SKM-1 (cell line): ENCODE data around the gene ZMIZ1.

Experiments
- DNase-seq: peaks from one replicate; lab custom pipeline; 2025; ENCODE audit not compliant: unreplicated experiment; lab: John Stamatoyannopoulos, UW

The ZMIZ1 gene

DNA sequence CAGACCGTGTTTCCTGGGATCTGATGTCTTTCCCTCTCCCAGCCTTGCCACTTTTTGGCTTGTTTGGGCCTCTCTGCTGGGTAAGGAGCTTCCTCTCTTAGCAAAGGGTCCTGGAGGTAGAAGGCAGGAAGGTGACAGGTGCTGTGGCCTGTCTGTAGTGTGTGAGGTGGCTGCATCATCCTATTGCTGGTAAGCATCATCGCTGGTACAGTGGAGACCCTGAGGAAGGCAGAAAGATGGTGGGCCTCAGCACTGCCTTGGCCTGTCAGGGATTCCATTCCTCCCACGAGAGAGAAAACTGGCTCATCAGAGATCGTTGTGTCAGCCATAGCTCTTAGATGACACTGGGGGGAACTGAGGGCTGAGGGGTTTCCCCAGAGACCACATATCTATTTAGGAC, 46.5 kb downstream of the ZMIZ1 start:
- no peak for DNase-seq

DNA sequence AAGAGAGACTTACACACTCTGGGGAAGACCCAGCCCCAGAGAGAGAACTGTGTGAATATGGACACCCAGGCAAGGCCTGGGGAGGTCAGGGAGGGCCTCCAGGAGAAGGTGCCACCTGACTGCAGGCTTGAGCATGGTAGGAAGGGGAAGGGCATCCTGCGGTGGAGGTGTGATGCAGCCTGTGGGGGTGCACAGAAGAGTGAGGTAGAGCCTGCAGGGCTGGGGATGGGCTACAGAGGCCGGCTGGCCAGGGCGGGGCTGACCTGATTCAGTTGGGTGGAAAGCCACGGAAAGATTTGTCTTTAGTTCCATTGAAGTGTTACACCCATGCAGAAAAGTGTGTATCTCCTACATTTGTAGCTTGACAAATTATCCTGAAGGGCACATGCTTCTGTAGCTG, 47.6 kb downstream of the ZMIZ1 start:
- DNase-seq = no peak

DNA sequence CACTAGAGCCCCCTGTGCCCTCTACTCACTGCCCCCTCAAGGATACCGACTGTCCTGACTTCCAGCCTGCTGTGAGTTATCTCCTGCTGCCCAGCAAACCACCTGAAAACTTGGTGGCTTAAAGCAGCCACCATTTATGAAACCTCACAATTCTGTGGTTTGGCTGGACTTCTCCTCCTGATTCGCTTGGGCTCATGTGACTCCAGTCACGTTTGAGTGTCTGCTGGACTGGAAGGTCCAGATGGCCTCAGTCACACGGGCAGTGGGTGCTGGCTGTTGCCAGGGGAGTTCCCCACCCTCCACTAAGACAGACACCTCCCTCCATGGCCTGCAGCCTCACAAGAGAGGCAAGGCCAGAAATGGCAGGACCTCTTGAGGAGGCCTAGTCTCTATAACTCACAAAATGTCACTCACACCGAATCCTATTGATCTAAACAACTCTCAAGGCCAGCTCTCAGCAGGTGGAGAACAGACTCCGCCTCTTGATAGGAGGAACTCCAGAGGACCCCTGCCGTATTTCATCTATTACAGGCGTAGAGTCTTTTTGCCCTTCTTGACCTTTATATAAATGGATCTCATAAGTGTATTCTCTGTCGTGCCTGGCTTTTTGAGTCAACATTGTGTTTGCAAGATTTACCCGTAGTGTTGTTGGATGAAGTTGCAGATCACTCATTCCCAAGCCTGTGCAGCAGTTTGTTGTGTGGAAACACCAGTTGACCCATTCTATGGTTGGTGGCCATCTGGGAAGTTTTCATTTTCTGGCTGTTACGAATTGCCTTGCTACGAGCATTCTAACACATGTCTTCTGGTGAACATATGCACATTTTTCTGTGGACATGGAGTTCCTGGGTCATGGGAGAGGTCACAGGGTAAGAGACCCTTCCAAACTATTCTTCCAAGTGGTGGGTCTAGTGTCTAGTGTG, 48.3 kb downstream of the ZMIZ1 start:
- DNase-seq = no peak

DNA sequence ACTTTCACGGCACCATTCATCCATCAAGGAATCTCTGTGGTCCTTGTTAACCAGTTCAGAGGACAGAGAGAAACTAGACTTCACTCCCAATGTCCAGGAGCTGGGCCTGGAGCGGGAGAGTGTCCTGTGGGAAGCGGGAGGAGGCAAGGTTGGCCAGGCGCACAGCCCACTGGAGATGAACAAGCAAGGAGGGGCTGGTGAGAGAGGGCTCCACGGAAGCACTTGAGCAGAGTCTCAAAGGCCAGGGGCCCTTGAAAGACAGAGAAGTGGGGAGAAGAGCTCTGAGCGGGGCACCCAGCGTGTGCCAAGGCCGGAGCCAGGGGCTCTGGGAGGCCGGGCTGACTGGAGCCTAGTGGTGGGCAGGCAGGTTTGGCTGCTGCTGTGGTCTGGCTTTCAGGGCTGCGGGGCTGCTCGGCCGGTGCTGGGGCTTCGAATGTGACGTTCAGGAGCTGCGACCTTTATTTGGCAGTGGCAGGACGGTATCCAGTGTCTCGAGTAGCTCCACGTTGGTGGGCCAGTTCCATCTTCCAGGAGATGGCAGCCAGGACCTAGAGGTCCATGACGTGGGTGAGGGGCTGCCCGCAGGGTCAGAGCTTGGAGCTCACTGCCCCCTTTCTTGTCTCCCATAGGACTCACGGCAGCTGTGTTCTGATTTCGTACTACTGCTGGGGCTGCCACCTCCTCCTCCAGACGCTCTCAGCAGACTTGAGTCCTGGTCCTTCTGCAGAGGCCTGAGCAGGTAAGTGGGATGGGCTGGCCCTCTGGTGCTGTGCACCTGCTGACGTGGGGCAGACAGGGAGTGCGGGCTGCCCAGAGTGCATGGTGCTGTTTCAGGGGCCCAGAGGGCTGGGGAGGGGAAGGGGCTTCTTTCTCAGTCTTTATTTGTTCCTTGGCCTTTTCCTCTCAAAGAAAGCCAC, 49.8 kb downstream of the ZMIZ1 start:
- DNase-seq = no peak

DNA sequence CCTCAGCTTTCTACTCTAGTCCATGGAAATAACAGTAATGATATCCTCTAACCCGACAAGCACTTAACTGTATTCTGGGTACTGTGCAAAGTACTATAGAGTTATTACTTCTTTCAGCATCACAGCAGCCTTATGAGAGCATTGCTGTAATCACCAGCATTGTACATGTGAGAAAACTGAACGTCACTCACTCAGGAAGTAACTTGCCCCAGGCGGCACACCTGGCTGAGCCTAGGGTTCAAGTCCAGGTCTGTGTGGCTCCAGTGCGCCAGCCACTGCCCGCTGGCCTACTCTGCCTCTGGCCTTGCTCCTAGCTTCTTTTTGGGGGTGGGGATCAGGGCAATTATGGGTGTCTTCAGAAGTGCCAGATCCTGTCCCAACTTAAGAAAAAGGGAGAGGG, 50.5 kb downstream of the ZMIZ1 start:
- DNase-seq = no peak

DNA sequence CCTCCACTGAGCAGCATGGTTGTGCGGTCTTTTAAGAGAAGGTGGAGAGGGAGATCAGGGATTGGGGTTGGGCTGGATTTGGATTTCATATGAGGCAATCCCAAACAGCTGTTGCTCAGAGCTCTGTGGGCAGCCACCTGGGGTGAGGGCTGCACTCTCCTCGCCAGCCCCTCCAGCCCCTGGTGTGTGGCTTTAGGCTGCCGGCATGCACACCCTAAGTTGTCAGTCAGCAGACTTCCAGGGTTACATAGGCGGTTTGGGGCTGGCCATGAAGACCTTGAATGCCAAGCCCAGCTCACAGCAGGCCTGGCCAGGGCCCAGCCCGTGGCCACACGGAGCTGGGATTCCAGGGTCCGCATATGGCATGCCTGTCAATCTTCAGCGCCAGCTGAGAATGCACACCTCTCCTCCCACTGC, 54.8 kb downstream of the ZMIZ1 start:
- DNase-seq = no peak

DNA sequence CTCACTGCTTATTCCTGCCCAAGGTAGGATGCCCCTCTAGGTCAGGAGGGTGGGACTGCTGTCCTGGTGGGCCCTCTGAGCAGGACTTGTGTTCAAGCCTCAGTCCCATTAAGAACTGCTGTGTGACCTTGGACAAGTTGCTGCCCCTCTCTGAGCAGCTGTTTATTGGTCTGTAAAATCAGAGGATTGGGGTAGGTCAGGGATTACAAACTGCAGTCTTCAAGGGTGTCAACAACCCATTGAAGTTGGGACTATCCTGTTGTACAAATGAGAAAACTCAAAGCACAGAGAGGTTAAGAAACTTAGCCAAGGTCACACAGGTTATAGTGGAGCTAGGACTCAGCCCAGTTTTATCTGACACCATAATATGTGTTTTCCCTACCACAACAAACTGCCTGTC, 55.3 kb downstream of the ZMIZ1 start:
- no peak for DNase-seq

DNA sequence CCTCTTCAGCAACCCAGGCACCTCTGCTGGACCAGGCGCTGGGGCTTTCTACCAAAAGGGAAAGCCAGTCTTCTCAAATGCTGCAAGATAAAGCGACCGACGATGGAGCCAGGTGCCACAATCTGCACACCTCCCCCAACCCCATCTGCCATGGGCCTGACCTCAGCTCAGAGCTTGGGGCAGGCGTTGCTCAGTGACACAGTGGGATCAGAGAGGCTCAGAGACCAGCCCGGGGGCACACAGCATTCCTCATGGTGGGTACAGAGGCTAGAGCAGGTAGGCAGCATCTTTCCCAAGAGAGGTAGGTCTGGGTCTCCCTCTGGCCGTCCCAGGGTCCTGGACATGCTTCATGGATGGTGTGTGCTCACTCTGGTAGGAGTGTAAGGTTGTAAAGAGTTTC, 56.3 kb downstream of the ZMIZ1 start:
- DNase-seq = no peak

DNA sequence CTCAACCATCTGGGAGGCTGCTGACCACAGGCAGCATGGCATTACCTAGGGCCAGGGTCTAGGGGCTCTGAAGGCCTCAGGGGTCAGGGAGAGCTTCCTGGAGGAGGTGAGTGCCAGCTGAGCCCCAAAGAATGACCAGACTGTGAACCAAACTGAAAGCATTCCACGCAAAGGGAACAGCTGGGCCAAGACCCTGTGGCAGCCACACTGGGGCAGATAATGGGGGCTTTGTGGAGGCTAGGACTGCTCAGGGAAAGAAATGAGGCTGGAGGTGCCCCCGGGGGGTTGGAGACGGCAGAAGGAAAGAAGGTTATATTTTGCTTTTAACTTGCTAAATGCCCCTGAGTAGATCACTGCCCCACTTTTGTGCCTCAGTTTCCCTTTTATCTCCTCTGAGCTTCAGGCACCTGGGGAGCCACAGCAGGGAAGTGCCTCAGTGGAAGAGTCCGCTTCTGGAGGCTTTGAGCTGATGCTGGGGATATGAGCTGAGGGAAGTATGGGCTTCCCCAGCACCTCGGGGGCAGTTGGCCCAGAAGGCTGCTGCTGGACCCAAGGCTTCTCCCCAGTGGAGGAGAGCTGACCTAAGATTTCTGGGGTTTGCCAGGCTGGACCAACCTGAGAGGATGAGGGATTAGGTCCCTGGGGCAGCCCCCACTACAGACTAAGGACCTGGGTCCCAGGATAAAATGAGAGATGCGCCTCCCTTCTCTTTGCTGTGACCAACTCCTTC, 57.8 kb downstream of the ZMIZ1 start:
- no peak for DNase-seq

DNA sequence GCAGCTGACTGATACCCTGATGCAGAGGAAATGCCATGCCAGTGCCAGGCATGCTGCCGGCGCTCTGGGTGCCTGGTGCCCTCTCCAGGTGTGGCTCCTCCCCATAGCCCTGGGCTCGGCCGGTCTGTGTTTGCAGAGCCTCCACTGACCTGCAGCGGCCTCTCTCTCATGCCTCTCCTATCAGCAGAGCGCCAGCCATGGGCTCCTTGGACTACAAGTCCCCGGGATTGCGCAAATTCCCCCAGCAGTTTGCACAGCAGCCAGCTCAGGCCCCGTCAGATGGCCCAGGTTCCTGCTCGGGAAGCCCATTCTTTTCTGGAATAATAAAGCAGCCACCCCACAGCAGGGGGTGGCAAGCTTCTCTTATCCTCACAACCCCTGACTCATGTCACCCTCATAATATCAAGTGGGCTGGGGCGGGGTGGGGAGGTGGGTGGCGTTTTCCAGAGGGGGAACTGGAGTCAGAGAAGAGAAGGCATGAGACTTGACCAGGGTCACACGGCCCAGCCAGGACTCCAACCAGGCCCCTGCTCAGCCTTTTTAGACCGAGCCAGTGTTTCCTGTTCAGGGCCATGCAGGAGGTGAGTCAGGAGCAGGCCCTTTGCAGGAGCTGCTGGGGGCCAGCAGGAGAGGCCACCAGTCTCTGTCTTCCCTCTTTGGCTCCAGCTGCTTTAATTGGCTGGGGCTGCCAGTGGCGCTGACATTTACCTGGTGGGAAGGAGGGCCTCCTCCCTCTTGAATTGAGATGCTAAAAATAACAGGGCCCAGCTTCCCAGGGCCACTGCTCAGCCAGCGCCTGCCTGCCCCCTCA, 58.6 kb downstream of the ZMIZ1 start:
- DNase-seq = peak; percentile 56

DNA sequence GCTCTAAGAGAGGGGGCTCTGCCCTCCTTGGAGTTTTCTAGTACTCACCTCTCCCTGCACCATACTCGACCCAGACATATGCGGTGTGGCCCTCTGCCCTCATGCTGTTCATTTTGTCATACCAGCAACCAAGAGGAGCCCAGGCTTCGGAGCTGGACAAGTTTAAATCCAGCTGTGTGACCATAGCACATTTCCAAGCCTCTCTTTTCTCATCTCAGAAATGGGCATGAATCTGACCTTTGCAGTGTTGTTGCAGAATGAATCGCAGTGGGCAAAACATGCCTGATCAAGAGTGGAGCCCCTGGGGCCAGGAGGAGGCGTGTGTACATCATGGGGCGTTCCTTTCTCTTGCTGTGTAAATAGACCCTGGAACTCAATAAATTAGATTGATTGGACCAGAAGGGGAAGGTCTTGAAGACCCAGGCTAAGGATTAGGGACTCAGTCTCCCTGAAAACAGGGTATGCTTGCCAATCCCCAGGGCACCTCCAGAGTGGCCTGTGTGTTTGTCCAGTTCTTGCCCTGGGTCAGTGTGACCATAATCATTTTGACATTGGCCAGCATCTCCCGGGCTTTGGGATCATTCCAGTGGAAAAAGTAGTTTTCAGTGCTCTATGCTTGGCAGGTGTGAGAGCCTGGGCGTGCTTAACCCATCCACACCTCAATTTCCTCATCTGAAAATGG, 59.6 kb downstream of the ZMIZ1 start:
- DNase-seq = no peak

DNA sequence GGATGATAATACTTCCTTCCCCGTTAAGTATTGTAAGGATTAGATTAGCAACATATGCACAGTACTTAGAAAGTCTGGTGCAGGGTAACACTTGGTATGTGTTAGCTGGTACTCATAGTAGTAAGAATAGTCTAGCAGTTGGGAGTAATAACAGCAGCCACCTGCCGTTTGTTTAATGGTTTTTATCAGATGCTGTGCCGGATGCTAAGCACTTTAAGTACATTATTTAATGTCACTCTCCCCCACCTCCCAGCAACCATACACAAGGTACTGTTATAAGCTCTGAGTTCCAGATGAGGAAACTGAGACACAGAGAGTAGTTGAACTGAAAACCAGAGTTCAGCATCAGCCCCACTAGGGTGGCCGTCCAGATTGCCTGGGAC, 60.1 kb downstream of the ZMIZ1 start:
- DNase-seq = no peak

DNA sequence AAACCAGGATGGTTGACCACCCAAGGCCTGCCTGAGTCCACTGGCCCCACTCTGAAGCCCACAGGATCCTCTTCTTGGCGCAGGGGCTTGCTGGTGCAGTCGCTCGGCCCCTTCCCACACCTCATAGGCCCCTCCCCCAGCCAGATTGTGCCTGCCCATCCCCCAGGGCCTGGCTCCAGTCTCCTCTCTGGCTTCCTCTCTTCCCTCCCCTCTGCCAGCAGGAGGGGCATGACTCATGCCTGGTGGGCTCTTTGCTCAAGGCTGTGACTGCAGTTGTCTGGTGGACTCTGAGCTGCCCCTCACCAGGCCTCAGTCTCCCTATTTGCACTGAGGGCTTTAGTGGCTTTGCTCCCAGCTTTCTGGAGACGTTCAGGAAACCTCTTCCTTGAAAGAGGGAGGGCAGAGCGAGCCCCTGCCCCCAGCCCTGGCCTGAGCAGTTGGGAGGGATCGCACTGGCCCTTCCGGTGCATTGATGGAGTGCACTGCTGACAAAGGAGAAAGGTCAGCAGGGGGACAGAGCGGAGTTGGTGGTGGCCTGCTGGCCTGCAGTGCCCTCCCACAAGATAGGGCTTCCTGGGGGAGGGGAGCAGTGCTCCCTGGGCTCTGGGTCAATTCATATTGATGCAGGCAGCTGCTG, 60.7 kb downstream of the ZMIZ1 start:
- no peak for DNase-seq

DNA sequence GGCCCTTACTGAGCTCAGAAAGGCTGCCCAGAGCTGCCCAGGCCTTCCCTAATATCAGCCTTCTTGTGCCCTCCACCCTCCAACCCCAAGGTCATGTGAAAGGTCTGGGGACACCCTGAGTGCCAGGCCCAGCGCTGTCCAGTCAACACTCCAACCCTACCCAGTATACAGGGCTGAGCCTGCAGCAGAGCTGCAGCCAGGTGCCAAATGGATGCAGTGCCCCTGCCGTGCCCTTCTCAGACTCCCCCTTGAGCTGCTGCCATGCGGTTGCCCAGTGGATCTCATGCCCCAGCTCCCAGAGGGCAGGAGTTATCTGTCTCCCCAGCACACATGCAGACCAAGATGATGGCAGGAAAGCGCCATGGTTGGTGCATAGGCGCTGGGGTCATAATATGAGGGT, 61.5 kb downstream of the ZMIZ1 start:
- DNase-seq = no peak

DNA sequence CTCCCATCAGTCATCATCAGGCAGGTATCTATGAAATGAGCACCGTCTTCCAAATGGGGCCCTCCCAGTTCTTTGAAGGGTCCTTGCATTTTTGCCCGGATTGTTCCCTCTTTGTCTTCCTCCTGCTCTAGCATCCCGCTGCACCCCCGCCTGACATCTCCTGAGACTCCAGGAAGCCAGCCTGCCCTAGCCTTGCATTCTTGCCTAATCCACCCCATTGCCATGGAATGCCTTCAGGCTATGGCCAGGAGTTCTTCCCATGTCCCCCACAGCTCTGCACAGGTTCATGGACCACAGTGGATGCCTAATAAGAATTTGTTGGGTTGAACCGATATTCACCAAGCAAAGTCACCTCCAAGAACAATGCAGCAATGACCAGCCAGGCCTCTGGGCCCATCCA, 62.1 kb downstream of the ZMIZ1 start:
- DNase-seq = no peak

DNA sequence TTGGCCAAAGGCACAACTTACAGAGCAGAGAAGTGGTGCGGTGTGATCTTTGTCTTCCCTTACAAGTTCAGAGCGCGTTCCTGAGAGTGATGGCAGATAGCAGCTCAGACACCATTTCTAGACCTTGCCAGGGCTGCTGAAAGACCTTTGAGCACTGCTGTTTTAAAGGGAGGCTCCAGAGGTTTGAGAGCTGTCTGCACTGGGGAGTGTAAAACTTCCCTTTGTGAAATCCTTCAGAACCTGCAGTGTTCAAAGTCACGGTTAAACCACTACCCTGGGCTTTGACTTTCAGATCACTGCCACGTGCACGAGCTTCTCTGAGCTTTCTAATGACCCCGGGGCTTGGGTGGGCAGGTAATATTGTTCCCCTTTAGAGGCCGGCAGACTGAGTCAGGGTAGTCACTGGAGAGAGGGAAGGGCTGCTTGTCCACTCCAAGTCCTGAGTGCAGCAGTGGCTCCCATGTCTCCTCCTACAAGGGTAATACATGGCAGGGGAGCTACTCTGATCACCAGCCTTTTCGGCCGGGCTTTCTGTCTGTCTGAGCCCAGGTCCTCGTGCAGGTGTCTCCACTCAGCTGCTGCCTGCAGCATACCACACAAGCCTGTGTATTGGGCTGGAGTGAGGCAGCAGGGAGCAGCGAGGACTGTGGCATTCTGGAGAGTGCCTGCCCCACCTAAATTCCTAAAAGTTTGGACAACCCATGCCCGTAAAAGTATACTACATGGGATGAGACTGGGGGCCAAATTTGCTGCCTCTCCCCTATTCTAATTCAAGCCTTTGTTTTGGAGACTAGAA, 63.3 kb downstream of the ZMIZ1 start:
- no peak for DNase-seq

DNA sequence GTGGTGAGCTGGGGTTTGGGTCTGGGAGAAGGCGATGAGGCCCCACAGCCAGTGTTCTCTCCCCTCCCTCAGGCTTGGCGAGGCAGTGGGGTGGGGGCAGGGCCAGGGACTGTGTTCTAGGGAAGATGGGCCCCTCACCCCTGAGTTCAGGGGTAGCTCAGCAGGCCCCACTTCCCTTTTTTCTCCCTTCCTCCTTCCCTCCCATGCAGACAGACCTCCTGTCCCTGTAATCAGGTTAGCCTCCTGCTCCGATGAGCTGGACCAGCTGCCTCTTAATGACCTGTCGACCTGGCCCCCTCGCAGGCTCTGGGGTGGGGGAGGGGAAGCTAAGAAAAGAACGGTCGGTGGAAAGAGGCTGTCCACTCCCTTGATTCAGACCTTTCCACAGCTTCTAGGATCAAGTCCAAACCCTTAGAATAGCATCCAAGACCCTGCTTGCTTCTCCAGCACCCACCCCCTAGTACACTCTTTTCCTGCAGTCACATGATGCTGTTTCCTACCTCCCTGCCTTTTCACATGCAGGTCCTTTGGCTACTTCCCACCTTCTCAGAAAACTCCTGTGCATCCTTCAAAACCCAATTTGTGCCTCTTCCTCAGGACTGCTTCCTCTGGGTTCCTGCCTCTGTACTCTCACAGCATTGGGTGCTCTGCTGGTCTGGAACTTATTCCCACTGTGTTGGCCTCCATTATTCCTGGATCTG, 64.1 kb downstream of the ZMIZ1 start:
- DNase-seq = peak; percentile 69

DNA sequence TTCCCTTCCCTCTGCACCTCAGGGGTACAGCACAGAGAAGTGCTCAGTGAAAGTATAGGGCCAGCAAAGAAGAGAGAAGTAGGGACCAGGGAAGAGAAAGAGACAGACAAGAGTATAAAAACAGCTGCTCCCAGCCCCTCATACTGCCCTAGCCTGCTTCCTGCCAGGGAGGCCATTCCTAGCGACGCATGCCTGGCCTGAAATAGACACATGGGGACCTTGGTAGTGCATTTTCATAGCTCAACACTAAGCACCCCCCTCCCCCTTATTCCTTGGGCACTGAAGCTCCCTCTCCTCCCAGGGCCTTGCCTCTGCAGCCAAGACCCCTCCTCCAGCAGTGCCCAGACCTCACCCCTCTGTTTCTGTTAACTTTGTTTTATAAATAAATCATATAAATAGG, 64.7 kb downstream of the ZMIZ1 start:
- DNase-seq = no peak
